Stimulated activated effector memory CD8-positive, alpha-beta T cell treated with anti-CD3 and anti-CD28 coated beads, Interleukin-12 subunit alpha, Interleukin-12 subunit beta, amount 100 ng/mL, for 72 hours (primary cell): ENCODE measurements around the gene PTPRF.
A peak's percentile ranks its signal among the peaks of the same experiment; 100 is the strongest.

Experiments used
- ATAC-seq: fragments of 150-1000 bp; cut with Tn5 transposase; 2 replicates; pipeline ENCODE4 v1.10.0; 2021
- DNase-seq, 2 donors: peaks; one replicate each; pipeline ENCODE4 v3.0.0; 2021 to 2022; ENCODE audit warnings: low spot score in 2 of 2
- H3K27ac Mint-ChIP-seq: one replicate; pipeline ENCODE4 v1.8.0; 2022; ENCODE audit warnings: mild to moderate bottlenecking, mixed read lengths
- H3K36me3 Mint-ChIP-seq: one replicate; pipeline ENCODE4 v1.8.0; 2022; ENCODE audit warnings: mild to moderate bottlenecking, mixed read lengths
- H3K4me1 Mint-ChIP-seq: one replicate; pipeline ENCODE4 v1.8.0; 2022; ENCODE audit warnings: mixed read lengths
- H3K4me3 Mint-ChIP-seq: one replicate; pipeline ENCODE4 v1.8.0; 2022; ENCODE audit warnings: mild to moderate bottlenecking, mixed read lengths
- H3K9me3 Mint-ChIP-seq: one replicate; pipeline ENCODE4 v1.8.0; 2022; ENCODE audit warnings: mixed read lengths

The PTPRF gene

DNA sequence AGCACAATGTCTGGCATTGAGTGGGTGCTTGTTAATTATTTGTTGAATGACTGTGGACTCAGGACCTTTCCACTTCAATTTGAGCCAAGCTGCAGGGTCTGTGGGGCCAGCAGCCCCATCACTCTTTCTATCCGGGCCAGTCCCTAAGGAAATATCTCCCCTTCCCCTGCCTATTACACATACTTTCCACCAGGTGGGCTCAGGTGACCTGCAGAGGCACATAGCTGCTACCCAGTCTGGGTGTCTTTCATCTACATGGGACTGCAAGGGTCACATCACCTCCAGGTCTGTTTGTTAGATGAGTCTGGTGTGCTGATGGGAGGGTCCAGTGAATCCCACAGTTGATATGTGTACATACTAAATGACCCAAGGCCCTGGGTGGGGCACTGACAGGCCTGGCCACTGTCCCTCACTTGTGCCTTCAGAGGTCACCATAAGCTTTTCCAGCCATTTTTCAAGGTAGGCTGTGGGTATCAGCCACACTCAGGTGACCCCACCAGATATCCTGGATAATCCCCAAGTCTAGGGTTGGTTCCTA is 59.8 kb downstream of the PTPRF start:
- ATAC-seq, result no peak
- H3K9me3 Mint-ChIP-seq, result no peaks in the 10 kb centered on the region
- no peaks in the 10 kb centered on the region for H3K36me3 Mint-ChIP-seq
- H3K4me3 Mint-ChIP-seq, result no peak overlapping the region
- DNase-seq, result no peak
- H3K4me1 Mint-ChIP-seq, result peaks cover 6% of the 10 kb centered on the region
- H3K27ac Mint-ChIP-seq, result no peak overlapping the region

DNA sequence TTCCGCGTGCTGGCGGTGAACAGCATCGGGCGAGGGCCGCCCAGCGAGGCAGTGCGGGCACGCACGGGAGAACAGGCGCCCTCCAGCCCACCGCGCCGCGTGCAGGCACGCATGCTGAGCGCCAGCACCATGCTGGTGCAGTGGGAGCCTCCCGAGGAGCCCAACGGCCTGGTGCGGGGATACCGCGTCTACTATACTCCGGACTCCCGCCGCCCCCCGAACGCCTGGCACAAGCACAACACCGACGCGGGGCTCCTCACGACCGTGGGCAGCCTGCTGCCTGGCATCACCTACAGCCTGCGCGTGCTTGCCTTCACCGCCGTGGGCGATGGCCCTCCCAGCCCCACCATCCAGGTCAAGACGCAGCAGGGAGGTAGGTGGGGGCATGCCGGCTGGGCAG is 60.5 kb downstream of the PTPRF start:
- Mint-ChIP-seq H3K27ac (no peak overlapping the region), H3K36me3 (no peaks in the 10 kb centered on the region), H3K4me1 (peaks cover 6% of the 10 kb centered on the region), H3K9me3 (no peaks in the 10 kb centered on the region), H3K4me3 (no peak overlapping the region)
- DNase-seq (no peak), ATAC-seq (no peak)

DNA sequence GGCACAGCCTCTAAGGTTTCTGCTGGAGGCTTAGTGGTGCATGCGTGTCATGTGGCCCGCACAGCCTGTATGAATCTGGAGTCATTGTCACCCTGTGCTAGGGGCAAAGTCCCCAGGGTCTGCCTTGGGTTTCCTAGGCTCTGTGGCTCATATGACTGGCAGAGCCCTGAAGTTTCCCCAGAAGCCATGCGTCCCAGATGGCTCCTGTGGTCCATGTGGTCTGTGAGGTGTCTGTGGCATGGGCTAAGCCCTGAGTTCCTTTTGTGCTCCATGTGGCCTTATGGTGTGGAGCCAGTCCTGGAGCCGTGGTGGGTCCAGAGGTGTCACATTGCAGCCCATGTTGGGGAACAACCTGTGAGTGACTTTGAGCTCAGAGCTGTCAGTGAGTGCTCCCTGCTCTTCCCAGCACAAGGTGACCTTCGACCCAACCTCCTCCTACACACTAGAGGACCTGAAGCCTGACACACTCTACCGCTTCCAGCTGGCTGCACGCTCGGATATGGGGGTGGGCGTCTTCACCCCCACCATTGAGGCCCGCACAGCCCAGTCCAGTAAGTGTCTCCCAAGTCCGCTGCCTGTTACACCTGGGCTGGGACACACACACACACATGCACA is 61.5 kb downstream of the PTPRF start:
- no peak overlapping the region for H3K27ac Mint-ChIP-seq
- no peak for DNase-seq
- no peaks in the 10 kb centered on the region for H3K36me3 Mint-ChIP-seq
- peaks cover 6% of the 10 kb centered on the region for H3K4me1 Mint-ChIP-seq
- no peak overlapping the region for H3K4me3 Mint-ChIP-seq
- no peaks in the 10 kb centered on the region for H3K9me3 Mint-ChIP-seq
- ATAC-seq, result no peak

DNA sequence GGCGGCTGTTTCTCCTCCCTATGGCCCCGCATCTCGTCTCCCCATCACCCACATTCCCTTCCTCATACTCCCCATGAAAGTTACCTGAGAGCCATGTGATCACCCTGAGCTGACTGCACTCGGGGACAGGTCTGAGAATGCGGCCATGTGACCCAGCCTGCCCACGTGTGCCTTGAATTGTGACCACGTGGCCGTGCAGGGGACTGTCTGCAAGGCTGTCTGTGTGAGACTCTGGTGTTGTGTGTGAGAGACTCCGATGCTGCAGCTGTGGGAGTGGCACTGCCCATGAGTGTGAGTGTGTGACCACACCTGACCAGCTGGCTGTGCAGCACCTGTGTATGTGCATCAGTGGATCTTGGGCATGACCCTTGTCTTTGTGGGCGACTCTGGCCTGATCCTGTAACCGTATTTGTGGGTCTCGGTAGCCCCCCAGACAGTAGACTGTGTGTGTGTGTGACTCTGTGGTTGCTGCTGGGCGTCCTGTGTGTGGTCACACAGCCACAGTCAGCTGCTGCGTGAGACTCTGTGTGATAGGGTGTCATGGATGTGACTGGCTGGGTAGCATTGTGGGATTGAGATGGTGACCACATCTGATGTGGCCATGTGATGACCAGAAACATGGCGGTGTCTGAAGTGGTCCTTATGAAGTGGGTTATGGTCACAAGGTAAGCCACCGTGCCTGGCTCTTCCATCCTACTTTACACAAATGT is 62.4 kb downstream of the PTPRF start:
- Mint-ChIP-seq H3K9me3 (no peaks in the 10 kb centered on the region), H3K36me3 (no peaks in the 10 kb centered on the region), H3K4me1 (peaks cover 6% of the 10 kb centered on the region), H3K27ac (no peak overlapping the region), H3K4me3 (no peak overlapping the region)
- ATAC-seq (no peak), DNase-seq (no peak)

DNA sequence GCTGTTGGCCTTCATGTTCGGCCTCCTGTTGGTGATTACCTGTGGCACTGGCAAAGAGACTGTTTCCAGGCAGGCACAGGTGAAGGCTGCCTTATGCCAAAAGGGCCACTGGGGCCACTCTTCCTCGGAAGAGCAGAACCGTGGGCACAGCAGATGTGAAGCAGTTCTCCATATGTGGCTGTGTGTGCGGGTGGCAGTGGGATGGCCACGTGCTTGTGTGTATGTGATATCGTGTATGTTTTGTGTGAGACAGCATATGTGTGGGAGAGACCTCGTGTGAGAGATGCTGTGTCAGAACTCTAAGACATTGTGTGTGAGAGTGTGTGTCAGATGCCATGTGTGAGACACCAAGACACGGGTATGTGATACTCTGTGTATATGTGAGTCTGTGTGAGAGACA is 65.9 kb downstream of the PTPRF start:
- DNase-seq (no peak), ATAC-seq (peak; percentile 5)
- H3K36me3 Mint-ChIP-seq, result no peaks in the 10 kb centered on the region
- no peak overlapping the region for H3K27ac Mint-ChIP-seq
- H3K4me3 Mint-ChIP-seq, result no peak overlapping the region
- peaks cover 6% of the 10 kb centered on the region for H3K4me1 Mint-ChIP-seq
- H3K9me3 Mint-ChIP-seq, result no peaks in the 10 kb centered on the region

DNA sequence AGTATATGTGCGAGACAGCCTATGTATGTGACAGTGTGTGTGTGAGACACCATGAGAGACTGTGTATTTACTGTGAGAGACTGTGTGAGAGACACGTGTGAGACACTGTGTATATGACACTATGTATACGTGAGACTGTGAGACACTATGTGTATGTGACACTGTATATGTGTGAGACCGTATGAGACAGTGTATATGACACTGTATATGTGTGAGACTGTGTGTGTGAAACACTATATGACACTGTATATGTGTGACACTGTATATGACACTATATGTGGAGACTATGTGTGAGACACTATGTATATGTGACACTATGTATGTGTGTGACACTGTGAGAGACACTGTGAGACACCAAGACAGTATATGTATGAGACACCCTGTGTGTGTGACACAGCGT is 66.3 kb downstream of the PTPRF start:
- DNase-seq (no peak), ATAC-seq (peak; percentile 9)
- no peak overlapping the region for H3K27ac Mint-ChIP-seq
- H3K36me3 Mint-ChIP-seq, result no peaks in the 10 kb centered on the region
- H3K9me3 Mint-ChIP-seq, result no peaks in the 10 kb centered on the region
- H3K4me3 Mint-ChIP-seq, result no peak overlapping the region
- peaks cover 6% of the 10 kb centered on the region for H3K4me1 Mint-ChIP-seq

DNA sequence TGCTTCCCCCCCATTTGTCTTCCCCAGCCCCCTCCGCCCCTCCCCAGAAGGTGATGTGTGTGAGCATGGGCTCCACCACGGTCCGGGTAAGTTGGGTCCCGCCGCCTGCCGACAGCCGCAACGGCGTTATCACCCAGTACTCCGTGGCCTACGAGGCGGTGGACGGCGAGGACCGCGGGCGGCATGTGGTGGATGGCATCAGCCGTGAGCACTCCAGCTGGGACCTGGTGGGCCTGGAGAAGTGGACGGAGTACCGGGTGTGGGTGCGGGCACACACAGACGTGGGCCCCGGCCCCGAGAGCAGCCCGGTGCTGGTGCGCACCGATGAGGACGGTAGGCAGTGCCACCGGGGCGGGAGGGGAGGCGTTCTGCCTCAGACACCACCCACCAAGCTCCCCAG is 67.0 kb downstream of the PTPRF start:
- H3K4me1 Mint-ChIP-seq, result peaks cover 6% of the 10 kb centered on the region
- no peak overlapping the region for H3K4me3 Mint-ChIP-seq
- H3K36me3 Mint-ChIP-seq, result no peaks in the 10 kb centered on the region
- ATAC-seq, result no peak
- no peaks in the 10 kb centered on the region for H3K9me3 Mint-ChIP-seq
- H3K27ac Mint-ChIP-seq, result no peak overlapping the region
- no peak for DNase-seq

DNA sequence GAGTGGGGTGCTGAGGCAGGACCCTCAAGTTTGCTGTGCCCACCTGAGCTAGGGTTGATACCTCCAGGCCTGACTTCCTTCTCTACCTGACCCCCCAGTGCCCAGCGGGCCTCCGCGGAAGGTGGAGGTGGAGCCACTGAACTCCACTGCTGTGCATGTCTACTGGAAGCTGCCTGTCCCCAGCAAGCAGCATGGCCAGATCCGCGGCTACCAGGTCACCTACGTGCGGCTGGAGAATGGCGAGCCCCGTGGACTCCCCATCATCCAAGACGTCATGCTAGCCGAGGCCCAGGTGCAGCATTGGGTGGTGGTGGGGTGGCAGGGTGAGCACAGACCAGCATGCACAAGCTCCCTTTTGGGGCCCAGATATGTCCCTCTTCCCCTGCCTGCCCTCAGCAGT is 67.9 kb downstream of the PTPRF start:
- Mint-ChIP-seq H3K4me1 (no peaks in the 10 kb centered on the region), H3K4me3 (no peak overlapping the region), H3K9me3 (no peaks in the 10 kb centered on the region), H3K36me3 (no peaks in the 10 kb centered on the region), H3K27ac (no peak overlapping the region)
- DNase-seq (no peak), ATAC-seq (no peak)

DNA sequence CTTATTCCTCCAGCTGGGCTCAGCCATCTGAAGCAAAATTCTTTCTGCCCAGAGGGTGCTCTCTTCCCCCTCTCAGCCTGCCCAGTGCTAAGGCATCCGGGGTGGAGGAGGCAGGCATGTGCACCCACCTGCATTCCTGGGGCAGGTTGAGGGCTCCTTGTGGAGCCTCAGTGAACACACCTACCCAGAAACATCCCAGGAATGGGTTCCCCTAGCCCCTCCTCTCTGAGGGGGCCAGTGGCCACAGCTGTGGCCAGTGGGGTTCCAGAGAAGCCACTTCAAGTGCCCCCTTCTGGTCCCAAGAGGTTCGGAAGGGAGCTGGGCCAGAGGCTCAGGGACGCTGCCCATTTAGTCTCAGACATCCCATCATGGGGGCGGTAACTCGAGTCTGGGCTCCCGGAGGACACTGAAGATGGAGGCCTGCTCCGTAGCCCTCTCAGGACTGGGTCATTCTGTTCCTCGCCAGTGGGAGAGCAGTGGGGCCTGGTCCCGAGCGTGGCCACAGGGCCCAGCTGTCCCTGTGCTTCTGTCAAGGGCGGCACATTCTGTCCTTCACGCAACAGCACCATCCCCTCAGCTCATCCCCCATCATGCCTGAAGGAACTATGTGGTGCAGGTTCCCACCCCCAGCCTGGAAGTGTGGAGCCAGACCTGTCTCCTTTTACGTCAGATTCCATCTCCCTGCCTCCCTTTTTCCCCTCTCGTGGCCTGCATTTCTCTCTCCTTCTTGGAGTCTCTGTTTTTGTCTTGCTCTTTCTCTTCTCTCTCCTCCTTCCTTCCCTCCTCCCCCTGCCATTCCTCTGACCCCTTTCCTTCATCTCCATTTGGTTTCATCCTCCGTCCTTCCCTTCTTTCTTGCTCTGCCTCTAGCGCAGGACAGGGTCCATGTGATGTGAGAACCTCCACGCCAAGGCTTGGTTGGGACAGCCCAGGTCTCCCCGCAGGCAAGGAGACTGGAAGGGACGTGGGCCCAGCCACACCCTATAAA is 69.6 kb downstream of the PTPRF start:
- no peak overlapping the region for H3K27ac Mint-ChIP-seq
- H3K9me3 Mint-ChIP-seq, result no peaks in the 10 kb centered on the region
- ATAC-seq (no peak), DNase-seq (no peak)
- no peaks in the 10 kb centered on the region for H3K36me3 Mint-ChIP-seq
- no peaks in the 10 kb centered on the region for H3K4me1 Mint-ChIP-seq
- H3K4me3 Mint-ChIP-seq, result no peak overlapping the region

DNA sequence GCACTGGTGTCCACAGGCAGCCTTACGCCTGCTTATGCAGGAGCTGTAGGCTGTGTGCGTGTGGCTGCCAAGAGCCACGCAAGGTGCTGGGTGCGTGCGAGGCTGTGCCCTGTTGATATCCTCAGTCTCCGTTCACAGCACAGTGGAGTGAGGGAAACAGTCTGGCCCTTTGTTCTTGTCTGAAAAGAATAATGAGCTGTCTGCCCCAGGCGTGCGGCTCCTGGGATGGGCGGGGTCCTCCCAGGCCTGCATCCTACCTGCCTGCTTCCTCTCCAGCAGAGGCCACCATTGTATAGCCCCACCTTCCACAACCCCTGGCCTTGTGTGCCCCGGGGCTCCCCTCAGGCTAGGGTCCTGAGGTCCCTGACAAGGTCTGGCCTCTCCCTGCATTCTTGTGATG is 72.3 kb downstream of the PTPRF start:
- no peaks in the 10 kb centered on the region for H3K9me3 Mint-ChIP-seq
- H3K36me3 Mint-ChIP-seq, result no peaks in the 10 kb centered on the region
- no peak for ATAC-seq
- no peak overlapping the region for H3K4me3 Mint-ChIP-seq
- H3K27ac Mint-ChIP-seq, result no peak overlapping the region
- no peak for DNase-seq
- H3K4me1 Mint-ChIP-seq, result no peaks in the 10 kb centered on the region

DNA sequence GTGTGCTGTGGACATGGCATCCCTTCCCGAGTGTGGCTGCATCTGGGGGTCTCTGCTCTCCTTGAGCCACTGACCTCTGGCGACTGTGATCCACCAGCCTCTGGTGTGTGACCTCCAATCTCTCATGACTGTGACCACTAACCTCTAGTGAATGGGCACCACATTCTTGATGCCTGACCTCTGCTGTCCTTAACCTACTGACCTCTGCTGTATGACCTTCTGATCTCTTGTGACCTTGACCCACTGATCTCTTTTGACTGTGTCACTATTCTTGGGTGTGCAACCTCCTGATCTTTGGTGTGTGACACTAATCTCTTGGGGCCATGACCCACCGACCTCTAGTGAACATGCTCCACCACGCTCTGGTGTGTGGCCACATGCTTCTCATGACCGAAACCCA is 73.5 kb downstream of the PTPRF start:
- Mint-ChIP-seq H3K9me3 (no peaks in the 10 kb centered on the region), H3K27ac (no peak overlapping the region)
- no peak for DNase-seq

DNA sequence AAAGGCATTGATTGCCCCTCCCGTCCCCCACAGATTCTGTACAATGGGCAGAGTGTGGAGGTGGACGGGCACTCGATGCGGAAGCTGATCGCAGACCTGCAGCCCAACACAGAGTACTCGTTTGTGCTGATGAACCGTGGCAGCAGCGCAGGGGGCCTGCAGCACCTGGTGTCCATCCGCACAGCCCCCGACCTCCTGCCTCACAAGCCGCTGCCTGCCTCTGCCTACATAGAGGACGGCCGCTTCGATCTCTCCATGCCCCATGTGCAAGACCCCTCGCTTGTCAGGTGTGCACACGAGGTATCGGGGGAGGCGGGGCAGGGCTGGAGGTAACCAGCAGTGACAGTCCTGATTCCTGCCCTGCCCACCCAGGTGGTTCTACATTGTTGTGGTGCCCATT is 74.5 kb downstream of the PTPRF start:
- no peak overlapping the region for H3K27ac Mint-ChIP-seq
- DNase-seq (no peak), ATAC-seq (no peak)
- H3K4me3 Mint-ChIP-seq, result no peak overlapping the region
- H3K4me1 Mint-ChIP-seq, result no peaks in the 10 kb centered on the region
- H3K9me3 Mint-ChIP-seq, result no peaks in the 10 kb centered on the region
- H3K36me3 Mint-ChIP-seq, result no peaks in the 10 kb centered on the region

More for the DNA sequence above, 73.5 kb downstream of the PTPRF start:
- Mint-ChIP-seq H3K4me1 (no peaks in the 10 kb centered on the region), H3K36me3 (no peaks in the 10 kb centered on the region), H3K4me3 (no peak overlapping the region)
- ATAC-seq, result no peak

DNA sequence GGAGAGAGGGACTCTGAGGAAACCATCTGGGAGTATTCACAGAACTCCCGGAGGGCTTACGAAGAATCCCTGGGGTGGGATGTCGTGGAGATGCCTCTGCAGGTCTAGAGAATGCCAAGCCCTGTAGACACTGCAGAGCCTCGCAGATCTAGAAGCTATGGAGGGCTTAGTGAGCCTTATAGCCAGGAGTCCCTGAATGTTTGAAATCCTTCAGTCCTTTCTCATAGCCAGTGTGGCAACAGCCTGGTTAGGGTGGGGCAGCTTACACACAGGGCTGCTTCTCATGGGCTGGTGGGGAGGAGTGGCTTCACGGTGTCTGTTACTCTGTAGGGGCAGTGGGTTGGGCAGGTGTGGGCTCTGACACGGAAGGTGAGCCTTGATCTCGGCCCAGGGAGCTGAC is 75.1 kb downstream of the PTPRF start:
- H3K9me3 Mint-ChIP-seq, result no peaks in the 10 kb centered on the region
- H3K36me3 Mint-ChIP-seq, result no peaks in the 10 kb centered on the region
- DNase-seq, result no peak
- H3K4me1 Mint-ChIP-seq, result no peaks in the 10 kb centered on the region
- H3K4me3 Mint-ChIP-seq, result no peak overlapping the region
- no peak for ATAC-seq
- no peak overlapping the region for H3K27ac Mint-ChIP-seq

DNA sequence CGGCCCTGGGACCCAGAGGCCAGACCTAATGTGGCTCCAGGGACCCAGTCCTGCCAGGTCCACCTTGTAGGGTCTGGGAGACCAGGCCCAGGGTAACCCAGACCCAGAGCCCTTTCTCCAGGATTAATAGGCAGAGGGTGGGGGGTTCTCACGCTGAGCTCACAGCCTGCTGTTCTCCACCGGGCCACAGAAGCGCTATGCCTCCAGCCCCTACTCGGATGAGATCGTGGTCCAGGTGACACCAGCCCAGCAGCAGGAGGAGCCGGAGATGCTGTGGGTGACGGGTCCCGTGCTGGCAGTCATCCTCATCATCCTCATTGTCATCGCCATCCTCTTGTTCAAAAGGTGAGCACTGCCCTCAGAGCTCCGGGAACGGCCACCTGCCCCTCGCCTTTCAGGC is 75.9 kb downstream of the PTPRF start:
- Mint-ChIP-seq H3K27ac (no peak overlapping the region), H3K9me3 (no peaks in the 10 kb centered on the region), H3K36me3 (no peaks in the 10 kb centered on the region), H3K4me1 (no peaks in the 10 kb centered on the region), H3K4me3 (no peak overlapping the region)
- DNase-seq, result no peak
- ATAC-seq, result no peak

DNA sequence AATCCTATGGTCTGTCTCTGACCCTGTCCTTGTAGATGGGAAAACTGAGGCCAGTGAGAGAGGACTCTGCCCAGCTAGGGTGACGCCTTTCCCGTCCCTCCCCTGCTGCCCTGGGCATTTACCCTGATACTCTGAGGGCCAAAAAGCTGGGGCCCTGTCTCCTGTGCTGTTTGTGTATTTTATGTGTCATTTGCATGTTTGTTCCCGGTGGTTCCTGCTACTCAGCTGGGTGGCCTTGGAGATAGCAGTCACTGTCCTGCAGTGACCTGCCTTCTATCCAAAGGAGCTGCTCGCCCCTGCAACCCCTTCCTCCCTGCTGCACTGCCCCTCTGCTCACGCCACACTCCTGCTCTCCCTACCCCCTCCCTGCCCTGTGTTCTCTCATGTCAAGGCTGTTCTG is 78.1 kb downstream of the PTPRF start:
- H3K27ac Mint-ChIP-seq, result peak overlapping the region; percentile 2
- DNase-seq (no peak), ATAC-seq (no peak)
- H3K4me3 Mint-ChIP-seq, result no peak overlapping the region
- no peaks in the 10 kb centered on the region for H3K36me3 Mint-ChIP-seq
- H3K9me3 Mint-ChIP-seq, result no peaks in the 10 kb centered on the region
- H3K4me1 Mint-ChIP-seq, result no peaks in the 10 kb centered on the region
